SK-N-SH (cell line): ENCODE measurements around the gene MYLK3. TPM values are rescaled to one million over a fixed set of nuclear protein-coding genes. Genes with fewer than 3 reads are reported as not detected.

Experiments used
- CTCF ChIA-PET: fragments of 300-600, 350-600 bp; formaldehyde crosslinking; extraction: SDS; loops from one replicate; lab custom pipeline; 2021; lab: Yijun Ruan, JAX
- POLR2A ChIA-PET: fragments of 350-600 bp; sonication (Branson Sonifier 250); formaldehyde crosslinking; extraction: SDS; loops from one replicate; lab custom pipeline; 2020; ENCODE audit warnings: antibody characterized with exemption, inconsistent platforms; lab: Yijun Ruan, JAX
- DNase-seq: peaks from one replicate; pipeline ENCODE4 v3.0.0; 2012
- H2AFZ ChIP-seq: fragments of 200-600 bp; sonication (generic); 2 replicates; pipeline ENCODE4 v1.8.1; 2016; ENCODE audit warnings: antibody characterized with exemption, mild to moderate bottlenecking, low read depth
- H3F3A ChIP-seq: fragments of 200-600 bp; sonication (generic); replicated peaks from 2 replicates; pipeline ENCODE3; 2016; ENCODE audit warnings: antibody characterized with exemption, mild to moderate bottlenecking; ENCODE audit not compliant: insufficient read depth
- H3K27ac ChIP-seq, 2 experiments: fragments of 200-500 bp in 1 of 2; fragments of 200-600 bp in 1 of 2; sonication (Bioruptor generic) in 1 of 2; sonication (generic), shearing (Covaris generic) in 1 of 2; 2 replicates each; pipeline versions ENCODE4 v1.5.1 to v1.6.1; 2014 to 2016; ENCODE audit warnings: low read depth in 2 of 2, inconsistent platforms in 1 of 2, low read length in 1 of 2, mild to moderate bottlenecking in 1 of 2, mixed read lengths in 1 of 2
- H3K27me3 ChIP-seq: fragments of 200-600 bp; sonication (generic), shearing (Covaris generic); 2 replicates; pipeline ENCODE4 v1.6.1; 2016; ENCODE audit warnings: mixed run types; ENCODE audit not compliant: insufficient read depth
- H3K36me3 ChIP-seq, 2 experiments: fragments of 200-500 bp in 1 of 2; fragments of 200-600 bp in 1 of 2; sonication (Bioruptor generic) in 1 of 2; sonication (generic) in 1 of 2; replicated peaks in 1 of 2; 2 replicates each; pipeline versions ENCODE3 to v1.5.1; 2014 to 2016; ENCODE audit warnings: low read length in 1 of 2, mild to moderate bottlenecking in 1 of 2; ENCODE audit not compliant: insufficient read depth in 2 of 2, control insufficient read depth in 1 of 2
- H3K4me1 ChIP-seq, 2 experiments: fragments of 200-500 bp in 1 of 2; fragments of 200-600 bp in 1 of 2; sonication (Bioruptor generic) in 1 of 2; sonication (generic), shearing (Covaris generic) in 1 of 2; 2 replicates each; pipeline versions ENCODE4 v1.5.1 to v1.6.1; 2014 to 2016; ENCODE audit warnings: low read depth in 1 of 2, low read length in 1 of 2, mixed run types in 1 of 2; ENCODE audit not compliant: insufficient read depth in 2 of 2, control insufficient read depth in 1 of 2
- H3K4me2 ChIP-seq: fragments of 200-600 bp; sonication (generic), shearing (Covaris generic); 2 replicates; pipeline ENCODE4 v1.6.1; 2017; ENCODE audit warnings: mixed run types
- H3K4me3 ChIP-seq, 2 experiments: fragments of 200-500 bp in 1 of 2; fragments of 200-600 bp in 1 of 2; sonication (Bioruptor generic) in 1 of 2; sonication (generic), shearing (Covaris generic) in 1 of 2; 2 replicates each; pipeline versions ENCODE4 v1.5.1 to v1.8.1; 2014 to 2016; ENCODE audit warnings: low read depth in 2 of 2, inconsistent platforms in 1 of 2, low read length in 1 of 2, mild to moderate bottlenecking in 1 of 2, mixed read lengths in 1 of 2, moderate library complexity in 1 of 2
- H3K79me2 ChIP-seq: fragments of 200-600 bp; sonication (generic); 2 replicates; pipeline ENCODE4 v1.8.1; 2017; ENCODE audit warnings: mild to moderate bottlenecking; ENCODE audit not compliant: insufficient read depth
- H3K9ac ChIP-seq: fragments of 200-600 bp; sonication (generic); 2 replicates; pipeline ENCODE4 v1.6.1; 2017; ENCODE audit warnings: mixed run types
- H3K9me2 ChIP-seq: fragments of 200-600 bp; sonication (generic); 2 replicates; pipeline ENCODE4 v1.6.1; 2017; ENCODE audit warnings: mixed run types
- H3K9me3 ChIP-seq: fragments of 200-600 bp; sonication (generic); 2 replicates; pipeline ENCODE4 v1.6.1; 2017; ENCODE audit warnings: mixed run types, mild to moderate bottlenecking, moderate library complexity
- H4K20me1 ChIP-seq: fragments of 200-600 bp; sonication (generic); 2 replicates; pipeline ENCODE4 v1.6.1; 2017; ENCODE audit warnings: mild to moderate bottlenecking, mixed run types; ENCODE audit not compliant: insufficient read depth
- ELF1 ChIP-seq: IDR thresholded peaks from 2 replicates; pipeline ENCODE4 v1.4.0; 2012
- EZH2phosphoT487 ChIP-seq: fragments of 200-600 bp; sonication (generic); IDR thresholded peaks from 2 replicates; pipeline ENCODE4 v1.6.1; 2017; ENCODE audit warnings: low read depth, mixed run types, mild to moderate bottlenecking, antibody characterized with exemption, moderate library complexity, borderline replicate concordance
- GABPA ChIP-seq: IDR thresholded peaks from 2 replicates; pipeline ENCODE4 v1.4.0; 2012; ENCODE audit warnings: low read depth, mild to moderate bottlenecking
- MEF2A ChIP-seq: IDR thresholded peaks from 2 replicates; pipeline ENCODE4 v1.4.0; 2012; ENCODE audit warnings: low read depth, borderline replicate concordance
- RFX5 ChIP-seq: IDR thresholded peaks from 2 replicates; pipeline ENCODE4 v1.6.1; 2012; ENCODE audit warnings: mild to moderate bottlenecking, improper control_type of control experiment, low read length
- SMC3 ChIP-seq: IDR thresholded peaks from 2 replicates; pipeline ENCODE4 v1.6.1; 2012; ENCODE audit warnings: low read depth, low read length, improper control_type of control experiment
- USF2 ChIP-seq: fragments of 150-350 bp; IDR thresholded peaks from 2 replicates; pipeline ENCODE4 v1.6.1; 2017; ENCODE audit warnings: antibody characterized with exemption, low read length, low read depth, borderline replicate concordance
- WGBS: methylation state at CpG from one replicate; pipeline ENCODE4 v1.1.6; 2017; ENCODE audit warnings: low lambda C conversion rate; 5-methylcytosine and 5-hydroxymethylcytosine counted together
- polyA plus RNA-seq, 3 experiments: library from polyadenylated mRNA; depleted of rRNA; stranded (reverse); fragments of >200 nt; gene quantifications; 2 replicates each; pipeline ENCODE4 v1.2.3, GENCODE V29; 2012
- TF ChIP-seq, protein P1 (sequence below): IDR thresholded peaks from 2 replicates; pipeline ENCODE4 v1.4.0; 2012; ENCODE audit warnings: low read depth
- TF ChIP-seq, protein P2 (sequence below): IDR thresholded peaks from 2 replicates; pipeline ENCODE4; 2012
- TF ChIP-seq, protein P3 (sequence below): fragments of 200-600 bp; sonication (generic); IDR thresholded peaks from 2 replicates; pipeline ENCODE4 v1.6.1; 2017; ENCODE audit warnings: antibody characterized with exemption, mild to moderate bottlenecking, moderate library complexity
- TF ChIP-seq, protein P4 (sequence below): IDR thresholded peaks from 2 replicates; pipeline ENCODE4 v1.4.0; 2012; ENCODE audit warnings: low read depth, borderline replicate concordance

Gene MYLK3
- polyA plus RNA-seq, 1 of the 3 experiments (the other 2 are of a cell fraction): 0.05 TPM

DNA sequence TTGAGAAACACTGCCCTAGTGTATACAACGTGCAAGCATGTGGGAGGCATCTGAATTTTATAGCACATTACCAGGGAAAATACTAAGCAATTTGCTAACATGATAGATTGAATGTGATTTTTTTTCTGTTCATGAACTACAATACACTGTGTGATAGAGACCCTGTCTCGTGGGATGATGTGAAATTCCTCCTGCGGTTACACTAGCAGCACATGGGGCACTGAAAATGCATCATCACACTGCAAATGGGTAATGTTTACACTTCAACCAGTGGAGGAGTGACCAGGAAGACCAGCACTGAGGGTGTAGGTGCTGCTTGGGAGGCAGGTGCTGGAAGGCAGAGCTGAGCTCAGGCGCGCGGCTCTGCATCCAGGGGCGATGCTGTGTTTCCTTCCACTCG lies 29.9 kb downstream of the MYLK3 start:
- H3K4me1 ChIP-seq: peaks cover 0 to 2% of the 10 kb centered on the region in 2 experiments; a peak in 1 of 4 replicates
- H2AFZ ChIP-seq: no peak overlapping the region
- no peak overlapping the region for H3K4me2 ChIP-seq
- H3K4me3 ChIP-seq: no peak overlapping the region
- no peaks in the 10 kb centered on the region for H3K9me2 ChIP-seq
- H3K9ac ChIP-seq: no peak overlapping the region
- CTCF ChIA-PET: no interaction called here
- TF ChIP-seq ELF1: no peak
- no peak for TF ChIP-seq MEF2A
- TF ChIP-seq, protein P1, sequence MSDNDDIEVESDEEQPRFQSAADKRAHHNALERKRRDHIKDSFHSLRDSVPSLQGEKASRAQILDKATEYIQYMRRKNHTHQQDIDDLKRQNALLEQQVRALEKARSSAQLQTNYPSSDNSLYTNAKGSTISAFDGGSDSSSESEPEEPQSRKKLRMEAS: no peak
- TF ChIP-seq, all 33 proteins: peak for 0
- no peak for DNase-seq
- POLR2A ChIA-PET: interaction anchor here (0.7 kb wide), 1 partner anchor 40 kb away, joined by 5 read pairs; no protein-coding TSS in a partner anchor
- no peaks in the 10 kb centered on the region for H3F3A ChIP-seq
- WGBS: 84% methylated on average over 8 of the region's 8 CpGs
- H3K27ac ChIP-seq: no peak overlapping the region
- no peaks in the 10 kb centered on the region for H3K9me3 ChIP-seq
- no peaks in the 10 kb centered on the region for H3K36me3 ChIP-seq
- no peaks in the 10 kb centered on the region for H3K27me3 ChIP-seq
- H4K20me1 ChIP-seq: no peaks in the 10 kb centered on the region
- no peaks in the 10 kb centered on the region for H3K79me2 ChIP-seq

DNA sequence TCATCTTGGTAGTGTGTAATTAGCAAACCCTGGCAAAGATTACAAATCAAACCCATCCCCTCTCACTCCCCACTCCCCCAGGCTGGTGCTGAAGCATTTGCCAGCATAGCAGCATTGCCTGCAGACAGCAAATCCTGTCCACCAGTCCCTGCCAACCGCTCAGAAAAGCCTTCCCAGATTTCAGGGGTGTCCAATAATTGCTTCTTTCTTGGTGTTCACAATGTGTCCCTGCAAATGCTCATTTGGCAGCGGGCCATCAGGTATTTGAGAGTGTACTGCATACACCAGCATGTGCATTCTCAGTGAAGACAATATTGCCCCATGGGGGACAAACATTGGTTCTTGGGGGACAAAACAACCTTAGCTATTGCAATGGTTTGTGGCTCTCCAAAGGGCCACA lies 30.5 kb downstream of the MYLK3 start:
- H3K4me3 ChIP-seq: no peak overlapping the region
- H3K27ac ChIP-seq: no peak overlapping the region
- no peaks in the 10 kb centered on the region for H3K9me2 ChIP-seq
- H3K36me3 ChIP-seq: no peaks in the 10 kb centered on the region
- ChIA-PET CTCF (no interaction called here), POLR2A (no interaction called here)
- no peaks in the 10 kb centered on the region for H3K27me3 ChIP-seq
- TF ChIP-seq RFX5 (no peak), GABPA (no peak), EZH2phosphoT487 (no peak), USF2 (no peak), SMC3 (no peak)
- TF ChIP-seq, protein P2, sequence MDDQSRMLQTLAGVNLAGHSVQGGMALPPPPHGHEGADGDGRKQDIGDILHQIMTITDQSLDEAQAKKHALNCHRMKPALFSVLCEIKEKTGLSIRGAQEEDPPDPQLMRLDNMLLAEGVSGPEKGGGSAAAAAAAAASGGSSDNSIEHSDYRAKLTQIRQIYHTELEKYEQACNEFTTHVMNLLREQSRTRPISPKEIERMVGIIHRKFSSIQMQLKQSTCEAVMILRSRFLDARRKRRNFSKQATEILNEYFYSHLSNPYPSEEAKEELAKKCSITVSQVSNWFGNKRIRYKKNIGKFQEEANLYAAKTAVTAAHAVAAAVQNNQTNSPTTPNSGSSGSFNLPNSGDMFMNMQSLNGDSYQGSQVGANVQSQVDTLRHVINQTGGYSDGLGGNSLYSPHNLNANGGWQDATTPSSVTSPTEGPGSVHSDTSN: no peak
- TF ChIP-seq, protein P3, sequence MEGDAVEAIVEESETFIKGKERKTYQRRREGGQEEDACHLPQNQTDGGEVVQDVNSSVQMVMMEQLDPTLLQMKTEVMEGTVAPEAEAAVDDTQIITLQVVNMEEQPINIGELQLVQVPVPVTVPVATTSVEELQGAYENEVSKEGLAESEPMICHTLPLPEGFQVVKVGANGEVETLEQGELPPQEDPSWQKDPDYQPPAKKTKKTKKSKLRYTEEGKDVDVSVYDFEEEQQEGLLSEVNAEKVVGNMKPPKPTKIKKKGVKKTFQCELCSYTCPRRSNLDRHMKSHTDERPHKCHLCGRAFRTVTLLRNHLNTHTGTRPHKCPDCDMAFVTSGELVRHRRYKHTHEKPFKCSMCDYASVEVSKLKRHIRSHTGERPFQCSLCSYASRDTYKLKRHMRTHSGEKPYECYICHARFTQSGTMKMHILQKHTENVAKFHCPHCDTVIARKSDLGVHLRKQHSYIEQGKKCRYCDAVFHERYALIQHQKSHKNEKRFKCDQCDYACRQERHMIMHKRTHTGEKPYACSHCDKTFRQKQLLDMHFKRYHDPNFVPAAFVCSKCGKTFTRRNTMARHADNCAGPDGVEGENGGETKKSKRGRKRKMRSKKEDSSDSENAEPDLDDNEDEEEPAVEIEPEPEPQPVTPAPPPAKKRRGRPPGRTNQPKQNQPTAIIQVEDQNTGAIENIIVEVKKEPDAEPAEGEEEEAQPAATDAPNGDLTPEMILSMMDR: no peak
- TF ChIP-seq, protein P4, sequence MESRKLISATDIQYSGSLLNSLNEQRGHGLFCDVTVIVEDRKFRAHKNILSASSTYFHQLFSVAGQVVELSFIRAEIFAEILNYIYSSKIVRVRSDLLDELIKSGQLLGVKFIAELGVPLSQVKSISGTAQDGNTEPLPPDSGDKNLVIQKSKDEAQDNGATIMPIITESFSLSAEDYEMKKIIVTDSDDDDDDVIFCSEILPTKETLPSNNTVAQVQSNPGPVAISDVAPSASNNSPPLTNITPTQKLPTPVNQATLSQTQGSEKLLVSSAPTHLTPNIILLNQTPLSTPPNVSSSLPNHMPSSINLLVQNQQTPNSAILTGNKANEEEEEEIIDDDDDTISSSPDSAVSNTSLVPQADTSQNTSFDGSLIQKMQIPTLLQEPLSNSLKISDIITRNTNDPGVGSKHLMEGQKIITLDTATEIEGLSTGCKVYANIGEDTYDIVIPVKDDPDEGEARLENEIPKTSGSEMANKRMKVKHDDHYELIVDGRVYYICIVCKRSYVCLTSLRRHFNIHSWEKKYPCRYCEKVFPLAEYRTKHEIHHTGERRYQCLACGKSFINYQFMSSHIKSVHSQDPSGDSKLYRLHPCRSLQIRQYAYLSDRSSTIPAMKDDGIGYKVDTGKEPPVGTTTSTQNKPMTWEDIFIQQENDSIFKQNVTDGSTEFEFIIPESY: no peak
- no peak overlapping the region for H3K9ac ChIP-seq
- no peaks in the 10 kb centered on the region for H4K20me1 ChIP-seq
- no peaks in the 10 kb centered on the region for H3K79me2 ChIP-seq
- H3K4me2 ChIP-seq: no peak overlapping the region
- no peaks in the 10 kb centered on the region for H3F3A ChIP-seq
- no peak overlapping the region for H2AFZ ChIP-seq
- no peak for DNase-seq
- H3K9me3 ChIP-seq: no peaks in the 10 kb centered on the region
- 29% methylated on average over 2 of the region's 2 CpGs for WGBS
- peaks cover 0 to 2% of the 10 kb centered on the region in 2 experiments; a peak in 1 of 4 replicates for H3K4me1 ChIP-seq
